K562 (cell line): ENCODE data around the gene TYW5. TPM values are rescaled to one million over a fixed set of nuclear protein-coding genes. Genes with fewer than 3 reads are reported as not detected.
A peak's percentile ranks its signal among the peaks of the same experiment; 100 is the strongest.

Source experiments
- ATAC-seq: fragments of 200-7000 bp; cut with Tn5 transposase; 3 replicates; pipeline ENCODE4 v1.9.1; 2020; ENCODE audit warnings: moderate library complexity
- BruUV-seq: library from RNA; stranded (reverse); fragments of 400-500 nt; replicated peaks from 2 replicates; lab custom pipeline; 2021; lab: Mats Ljungman, UMichigan
- CTCF ChIA-PET: fragments of 300-600 bp; formaldehyde crosslinking; extraction: SDS; loops from one replicate; lab custom pipeline; 2021; ENCODE audit warnings: low intra/inter-chr PET ratio; lab: Yijun Ruan, JAX
- POLR2A ChIA-PET: fragments of 300-600, 350-650 bp; sonication (Branson Sonifier 250); formaldehyde crosslinking; extraction: SDS; loops from one replicate; lab custom pipeline; 2021; ENCODE audit warnings: antibody characterized with exemption, inconsistent platforms; lab: Yijun Ruan, JAX
- DNase-seq, 4 experiments: peaks; one replicate each; pipeline versions ENCODE4 v3.0.0 to v3.0.0-alpha.2; 2011 to 2018; ENCODE audit warnings: low spot score in 3 of 4, mixed read lengths in 3 of 4; ENCODE audit errors: extremely low read depth in 1 of 4
- FAIRE-seq: peaks from 2 replicates; lab custom pipeline; 2011; peaks lifted over from hg19 to GRCh38; lab: Jason Lieb, UNC
- H2AFZ ChIP-seq: 2 replicates; pipeline ENCODE4 v1.6.0; 2011; ENCODE audit warnings: low read depth, low read length, control low read depth, inconsistent platforms
- H3K27ac ChIP-seq: fragments of 200-600 bp; 3 replicates; pipeline ENCODE4 v1.8.0; 2011; ENCODE audit warnings: low read depth, mild to moderate bottlenecking, control low read depth, inconsistent platforms, low read length, moderate library complexity, mixed read lengths; ENCODE audit errors: extremely low read depth
- H3K27me3 ChIP-seq, 2 experiments: fragments of 300-600 bp in 1 of 2; 2 replicates in 1 of 2; 3 replicates in 1 of 2; pipeline versions ENCODE4 v1.6.0 to v1.8.0; 2011; ENCODE audit warnings: inconsistent platforms in 2 of 2, low read length in 2 of 2, mild to moderate bottlenecking in 1 of 2, mixed read lengths in 1 of 2, moderate library complexity in 1 of 2; ENCODE audit not compliant: control insufficient read depth in 2 of 2, insufficient read depth in 2 of 2
- H3K36me3 ChIP-seq: fragments of 300-600 bp; 3 replicates; pipeline ENCODE4 v1.8.0; 2011; ENCODE audit warnings: mild to moderate bottlenecking, low read length, inconsistent platforms; ENCODE audit not compliant: control insufficient read depth, insufficient read depth
- H3K4me1 ChIP-seq, 2 experiments: fragments of 200-600 bp in 1 of 2; replicated peaks in 1 of 2; 2 replicates in 1 of 2; 3 replicates in 1 of 2; pipeline versions ENCODE4 v1.5.1 to v1.8.0; 2011; ENCODE audit warnings: inconsistent platforms in 2 of 2, low read length in 2 of 2, mild to moderate bottlenecking in 1 of 2, mixed read lengths in 1 of 2, moderate library complexity in 1 of 2; ENCODE audit not compliant: control insufficient read depth in 2 of 2, insufficient read depth in 2 of 2
- H3K4me2 ChIP-seq: 2 replicates; pipeline ENCODE4 v1.6.1; 2011; ENCODE audit warnings: low read length, control low read depth, inconsistent platforms, mixed read lengths; ENCODE audit not compliant: insufficient read depth
- H3K4me3 ChIP-seq: fragments of 200-600 bp; sonication (generic), shearing (Covaris generic); 2 replicates; pipeline ENCODE4 v1.5.1; 2016; ENCODE audit warnings: control low read depth, inconsistent platforms
- H3K79me2 ChIP-seq: fragments of 200-600 bp; 3 replicates; pipeline ENCODE4 v1.8.0; 2011; ENCODE audit warnings: low read length, inconsistent platforms; ENCODE audit not compliant: control insufficient read depth, insufficient read depth
- H3K9ac ChIP-seq, 2 experiments: 2 replicates each; pipeline versions ENCODE4 v1.6.0 to v1.6.1; 2011; ENCODE audit warnings: low read depth in 2 of 2, low read length in 2 of 2, control low read depth in 1 of 2, inconsistent platforms in 1 of 2, mild to moderate bottlenecking in 1 of 2, mixed read lengths in 1 of 2; ENCODE audit not compliant: insufficient read depth in 1 of 2
- H3K9me1 ChIP-seq: one replicate; pipeline ENCODE4 v1.6.0; 2011; ENCODE audit warnings: inconsistent platforms, mild to moderate bottlenecking, low read length, moderate library complexity; ENCODE audit not compliant: control insufficient read depth, insufficient read depth
- H3K9me3 ChIP-seq: replicated peaks from 2 replicates; pipeline ENCODE4 v1.5.1; 2011; ENCODE audit warnings: low read depth, low read length, inconsistent platforms; ENCODE audit not compliant: control insufficient read depth, insufficient read depth
- H4K20me1 ChIP-seq: replicated peaks from 2 replicates; pipeline ENCODE4 v1.6.1; 2011; ENCODE audit warnings: low read length, inconsistent platforms, mixed read lengths; ENCODE audit not compliant: control insufficient read depth, insufficient read depth
- CBX5 ChIP-seq: IDR thresholded peaks from 2 replicates; pipeline ENCODE4 v1.6.1; 2014; ENCODE audit warnings: low read depth, borderline replicate concordance
- DACH1 ChIP-seq: fragments of 450-650 bp; IDR thresholded peaks from 2 replicates; pipeline ENCODE4 v1.6.1; 2018; ENCODE audit not compliant: partially characterized antibody
- DPF2 ChIP-seq: fragments of 450-650 bp; IDR thresholded peaks from 2 replicates; pipeline ENCODE4 v1.6.1; 2016
- ESRRB ChIP-seq: fragments of 250-450 bp; sonication (Bioruptor Pico); IDR thresholded peaks from 2 replicates; pipeline ENCODE4 v1.5.0; 2020; ENCODE audit warnings: mild to moderate bottlenecking, moderate library complexity, borderline replicate concordance
- HBP1 ChIP-seq: fragments of 450-650 bp; formaldehyde crosslinking; IDR thresholded peaks from 2 replicates; pipeline ENCODE4 v1.4.0; 2022; ENCODE audit warnings: missing genetic modification characterization
- HMG20A ChIP-seq: fragments of 450-650 bp; formaldehyde crosslinking; conservative IDR thresholded peaks from 2 replicates; pipeline ENCODE4 v1.4.0; 2020; ENCODE audit warnings: mild to moderate bottlenecking, mixed read lengths
- HOXB6 ChIP-seq: fragments of 250-450 bp; sonication (Bioruptor Pico); IDR thresholded peaks from 2 replicates; pipeline ENCODE4 v1.5.1; 2022; ENCODE audit warnings: mild to moderate bottlenecking, borderline replicate concordance
- NFXL1 ChIP-seq: fragments of 450-650 bp; formaldehyde crosslinking; IDR thresholded peaks from 2 replicates; pipeline ENCODE4 v1.4.0; 2021; ENCODE audit warnings: mild to moderate bottlenecking
- PHF21A ChIP-seq: fragments of 450-650 bp; IDR thresholded peaks from 2 replicates; pipeline ENCODE4 v1.6.1; 2017; ENCODE audit warnings: low read depth, borderline replicate concordance
- POLR2AphosphoS2 ChIP-seq: IDR thresholded peaks from 2 replicates; pipeline ENCODE4 v1.6.1; 2012; ENCODE audit warnings: low read length, improper control_type of control experiment
- RFX1 ChIP-seq: fragments of 450-650 bp; IDR thresholded peaks from 2 replicates; pipeline ENCODE4 v1.6.1; 2016; ENCODE audit warnings: mild to moderate bottlenecking, moderate library complexity
- STAT5B ChIP-seq: fragments of 250-450 bp; sonication (Bioruptor Pico); IDR thresholded peaks from 2 replicates; pipeline ENCODE4 v1.8.0; 2021; ENCODE audit warnings: mild to moderate bottlenecking, inconsistent platforms
- THAP12 ChIP-seq: fragments of 250-450 bp; sonication (Bioruptor Pico); IDR thresholded peaks from 2 replicates; pipeline ENCODE4 v1.9.0; 2021; ENCODE audit warnings: mild to moderate bottlenecking, inconsistent platforms
- ZNF165 ChIP-seq: fragments of 250-450 bp; sonication (Bioruptor Pico); IDR thresholded peaks from 2 replicates; pipeline ENCODE4 v1.4.0; 2020; ENCODE audit warnings: borderline replicate concordance
- ZNF668 ChIP-seq: fragments of 250-450 bp; sonication (Bioruptor Pico); IDR thresholded peaks from 2 replicates; pipeline ENCODE4 v1.8.0; 2022; ENCODE audit warnings: mild to moderate bottlenecking, inconsistent platforms
- ZNF778 ChIP-seq: fragments of 450-650 bp; formaldehyde crosslinking; IDR thresholded peaks from 2 replicates; pipeline ENCODE4 v1.4.0; 2020; ENCODE audit warnings: mild to moderate bottlenecking, moderate library complexity
- WGBS: fragments of 100-300 bp; shearing (Covaris generic); methylation state at CpG from one replicate; pipeline ENCODE4 v1.1.6; 2016; ENCODE audit warnings: low coverage, mixed read lengths; ENCODE audit not compliant: insufficient coverage; ENCODE audit errors: missing lambda C conversion rate; 5-methylcytosine and 5-hydroxymethylcytosine counted together
- in situ Hi-C: fragments of 300-500 bp; cut with MboI; formaldehyde crosslinking; loops from 4 replicates; pipeline ENCODE4 v1.15.0; 2018; ENCODE audit warnings: inconsistent platforms, mixed read lengths
- intact Hi-C: fragments of 100-400 bp; cut with micrococcal nuclease; formaldehyde crosslinking; loops from 2 replicates; pipeline ENCODE4 v1.14.2; 2022
- polyA plus RNA-seq, 8 experiments: library from polyadenylated mRNA; depleted of rRNA in 4 of 8; stranded (reverse) in 5 of 8; unstranded in 3 of 8; fragments of >200 nt; fragmentation: Nextera tagmentation in 2 of 8; fragmentation: Illumina TruSeq in 1 of 8; extraction: Ambion mirVana in 2 of 8; extraction: Trizol in 1 of 8; gene quantifications; 2 replicates each; pipeline versions ENCODE4 v1.2.1 to v1.2.3, GENCODE V29; 2011 to 2014; ENCODE audit warnings: inconsistent platforms in 1 of 8, missing spikeins in 1 of 8
- total RNA-seq, 7 experiments: library from RNA; depleted of rRNA in 6 of 7; stranded (reverse); fragments of >200 nt in 6 of 7; fragmentation: Illumina TruSeq in 2 of 7; extraction: Trizol in 2 of 7; gene quantifications; 2 replicates each; pipeline versions ENCODE4 v1.2.1 to v1.2.3, GENCODE V29; 2011 to 2021; ENCODE audit warnings: low replicate concordance in 1 of 7
- TF ChIP-seq, protein P1 (sequence below): IDR thresholded peaks from 2 replicates; pipeline ENCODE4 v1.6.1; 2011; ENCODE audit not compliant: insufficient read length; ENCODE audit errors: extremely low read depth

Gene TYW5
- total and polyA plus RNA-seq, 9 of the 15 experiments (the other 6 are each of a cell fraction or from before 2014, with no cell fraction given), result 3.6 to 7.7 (median 4.6) TPM

GRCh38 chr2:199903111-199903510 is 52.2 kb downstream of the TYW5 start:
- H3K79me2 ChIP-seq, result no peaks in the 10 kb centered on the region
- TF ChIP-seq POLR2AphosphoS2 (no peak), CBX5 (no peak), ZNF668 (no peak), ZNF165 (no peak), DPF2 (no peak), STAT5B (CRISPR knock-in tag) (no peak), NFXL1 (CRISPR knock-in tag) (no peak), DACH1 (no peak), HBP1 (CRISPR knock-in tag) (no peak), THAP12 (CRISPR knock-in tag) (no peak), PHF21A (no peak), HMG20A (no peak), ESRRB (CRISPR knock-in tag) (no peak), HOXB6 (CRISPR knock-in tag) (no peak), ZNF778 (no peak), RFX1 (no peak)
- TF ChIP-seq, protein P1, sequence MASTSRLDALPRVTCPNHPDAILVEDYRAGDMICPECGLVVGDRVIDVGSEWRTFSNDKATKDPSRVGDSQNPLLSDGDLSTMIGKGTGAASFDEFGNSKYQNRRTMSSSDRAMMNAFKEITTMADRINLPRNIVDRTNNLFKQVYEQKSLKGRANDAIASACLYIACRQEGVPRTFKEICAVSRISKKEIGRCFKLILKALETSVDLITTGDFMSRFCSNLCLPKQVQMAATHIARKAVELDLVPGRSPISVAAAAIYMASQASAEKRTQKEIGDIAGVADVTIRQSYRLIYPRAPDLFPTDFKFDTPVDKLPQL, result no peak
- TF ChIP-seq, all 486 proteins: peak for 0
- Histone ChIP-seq H3K36me3 (no peaks in the 10 kb centered on the region), H3K27me3 (no peaks in the 10 kb centered on the region), H3K9me3 (no peaks in the 10 kb centered on the region; the same call in 1 of the 2 replicates), H2AFZ (peak overlapping the region; percentile 83), H3K9me1 (no peaks in the 10 kb centered on the region), H3K4me3 (no peak overlapping the region), H3K4me1 (peaks cover 0 to 13% of the 10 kb centered on the region in 2 experiments; a peak in 2 of 5 replicates), H3K4me2 (peak overlapping the region; percentile 18; the same call in 1 of the 2 replicates), H3K9ac (no peak overlapping the region), H4K20me1 (no peaks in the 10 kb centered on the region), H3K27ac (peak overlapping the region; percentile 60; the same call in 2 of the 3 replicates)
- POLR2A ChIA-PET, result interaction anchor here (0.5 kb wide), 1 partner anchor 57 kb away, joined by 3 read pairs; no protein-coding TSS in a partner anchor
- WGBS, result 69% methylated on average over 1 of the region's 1 CpG
- CTCF ChIA-PET, result no interaction called here
- in situ Hi-C loops, result no loop called here
- FAIRE-seq (no peak), DNase-seq (no peak), ATAC-seq (no peak)
- BruUV-seq, result no TSS peak
- intact Hi-C loops, result no loop called here
